Measurements from ENCODE around the gene AFAP1. TPM values are rescaled to one million over a fixed set of nuclear protein-coding genes. Genes with fewer than 3 reads are reported as not detected.

Gene AFAP1
- polyA plus RNA-seq, 1 donor (not counting 4 experiments of a cell fraction or from before 2014, with no cell fraction given) = 7.6 TPM

DNA sequence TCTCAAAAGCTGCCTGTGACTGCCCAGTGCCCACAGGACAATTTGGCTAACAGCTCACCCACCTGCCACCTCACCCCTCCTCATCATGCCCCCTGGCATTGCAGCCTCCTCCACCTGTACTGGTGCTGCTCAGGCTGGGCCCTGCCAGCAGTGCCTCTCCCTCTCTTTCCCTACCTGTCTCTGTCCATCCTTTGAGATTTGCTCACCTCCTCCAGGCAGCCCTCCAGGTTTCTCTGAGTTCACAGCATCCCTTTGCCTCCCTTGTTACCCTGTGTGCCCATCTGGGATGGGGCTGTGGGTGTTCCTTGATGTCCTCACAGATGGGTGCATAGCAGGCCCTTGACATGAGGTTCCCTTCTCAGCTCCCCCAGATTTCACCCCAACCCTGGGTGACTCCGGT is 224.9 kb downstream of the AFAP1 start:
- no peak overlapping the region for H3K4me2 ChIP-seq (ENCODE audit: control insufficient read depth, extremely low read depth, insufficient read depth, low read depth, low read length)
- H3K4me3 ChIP-seq (ENCODE audit: control insufficient read depth in 2 of 3, extremely low read depth in 1 of 3, insufficient read depth in 2 of 3, low read depth in 1 of 3, low read length in 3 of 3) = no peak overlapping the region
- H3K36me3 ChIP-seq (ENCODE audit: control insufficient read depth in 2 of 2, extremely low read depth in 1 of 2, insufficient read depth in 2 of 2, low read length in 2 of 2) = no peaks in the 10 kb centered on the region
- no peak for TF ChIP-seq EZH2 (IDR thresholded peaks at IDR 0.05; ENCODE audit: low read length)
- TF ChIP-seq, protein P1, sequence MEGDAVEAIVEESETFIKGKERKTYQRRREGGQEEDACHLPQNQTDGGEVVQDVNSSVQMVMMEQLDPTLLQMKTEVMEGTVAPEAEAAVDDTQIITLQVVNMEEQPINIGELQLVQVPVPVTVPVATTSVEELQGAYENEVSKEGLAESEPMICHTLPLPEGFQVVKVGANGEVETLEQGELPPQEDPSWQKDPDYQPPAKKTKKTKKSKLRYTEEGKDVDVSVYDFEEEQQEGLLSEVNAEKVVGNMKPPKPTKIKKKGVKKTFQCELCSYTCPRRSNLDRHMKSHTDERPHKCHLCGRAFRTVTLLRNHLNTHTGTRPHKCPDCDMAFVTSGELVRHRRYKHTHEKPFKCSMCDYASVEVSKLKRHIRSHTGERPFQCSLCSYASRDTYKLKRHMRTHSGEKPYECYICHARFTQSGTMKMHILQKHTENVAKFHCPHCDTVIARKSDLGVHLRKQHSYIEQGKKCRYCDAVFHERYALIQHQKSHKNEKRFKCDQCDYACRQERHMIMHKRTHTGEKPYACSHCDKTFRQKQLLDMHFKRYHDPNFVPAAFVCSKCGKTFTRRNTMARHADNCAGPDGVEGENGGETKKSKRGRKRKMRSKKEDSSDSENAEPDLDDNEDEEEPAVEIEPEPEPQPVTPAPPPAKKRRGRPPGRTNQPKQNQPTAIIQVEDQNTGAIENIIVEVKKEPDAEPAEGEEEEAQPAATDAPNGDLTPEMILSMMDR (optimal IDR thresholded peaks at IDR 0.05 in 1 of 3, IDR thresholded peaks at IDR 0.05 in 1 of 3, conservative IDR thresholded peaks at IDR 0.05 in 1 of 3; ENCODE audit: extremely low read depth in 1 of 3, insufficient read depth in 2 of 3, low read length in 3 of 3) = no peak
- H3K79me2 ChIP-seq (ENCODE audit: control insufficient read depth, insufficient read depth, low read length) = no peaks in the 10 kb centered on the region
- no peaks in the 10 kb centered on the region for H3K4me1 ChIP-seq (ENCODE audit: control insufficient read depth, extremely low read depth, insufficient read depth, low read length)
- H3K9me1 ChIP-seq (ENCODE audit: control insufficient read depth, extremely low read depth, insufficient read depth, low read length) = no peaks in the 10 kb centered on the region
- no peaks in the 10 kb centered on the region for H4K20me1 ChIP-seq (ENCODE audit: control insufficient read depth, extremely low read depth, insufficient read depth, low read length)
- DNase-seq (ENCODE audit: low read depth, low spot score) (no peak), FAIRE-seq (no peak)
- dilution Hi-C loops (cut with MboI; ENCODE audit: extremely low pct_ligation_motif_present, low sequenced_read_pairs) = no loop called here
- H3K27me3 ChIP-seq (ENCODE audit: control insufficient read depth, extremely low read depth, insufficient read depth, low read length) = peaks cover 2% of the 10 kb centered on the region
- H3K9ac ChIP-seq (ENCODE audit: control insufficient read depth, extremely low read depth, insufficient read depth, low read length) = no peak overlapping the region
- H3K27ac ChIP-seq (ENCODE audit: control insufficient read depth, insufficient read depth, low read length) = no peak overlapping the region
- no peak overlapping the region for H2AFZ ChIP-seq (ENCODE audit: control insufficient read depth, low read length)
- no peaks in the 10 kb centered on the region for H3K9me3 ChIP-seq (ENCODE audit: control insufficient read depth, low read depth, low read length)

DNA sequence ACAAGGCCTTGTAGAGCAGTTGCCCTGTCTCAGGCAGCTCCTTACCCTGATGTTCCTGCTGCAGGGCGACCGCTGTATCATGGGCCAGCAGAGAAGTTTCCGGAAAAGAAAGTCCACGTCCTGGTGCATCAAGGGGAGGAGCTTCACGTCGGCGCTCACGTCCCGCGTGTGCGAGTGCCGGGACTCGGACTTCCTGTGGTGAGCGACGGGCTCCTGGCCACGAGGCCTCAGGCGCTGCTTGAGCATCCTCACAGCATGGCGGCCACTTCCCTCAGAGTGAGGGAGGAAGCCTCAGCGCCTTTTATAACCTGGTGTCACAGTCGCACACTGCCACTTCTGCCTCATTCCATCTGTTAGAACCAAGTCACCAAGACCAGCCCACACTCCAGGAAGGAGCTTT is 225.5 kb downstream of the AFAP1 start:
- no peak for FAIRE-seq
- Histone ChIP-seq H3K4me1 (ENCODE audit: control insufficient read depth, extremely low read depth, insufficient read depth, low read length) (no peaks in the 10 kb centered on the region), H3K27me3 (ENCODE audit: control insufficient read depth, extremely low read depth, insufficient read depth, low read length) (no peaks in the 10 kb centered on the region), H3K36me3 (ENCODE audit: control insufficient read depth in 2 of 2, extremely low read depth in 1 of 2, insufficient read depth in 2 of 2, low read length in 2 of 2) (no peaks in the 10 kb centered on the region), H2AFZ (ENCODE audit: control insufficient read depth, low read length) (no peak overlapping the region), H3K9me1 (ENCODE audit: control insufficient read depth, extremely low read depth, insufficient read depth, low read length) (no peaks in the 10 kb centered on the region), H4K20me1 (ENCODE audit: control insufficient read depth, extremely low read depth, insufficient read depth, low read length) (no peaks in the 10 kb centered on the region), H3K9me3 (ENCODE audit: control insufficient read depth, low read depth, low read length) (no peaks in the 10 kb centered on the region), H3K4me2 (ENCODE audit: control insufficient read depth, extremely low read depth, insufficient read depth, low read depth, low read length) (no peak overlapping the region), H3K9ac (ENCODE audit: control insufficient read depth, extremely low read depth, insufficient read depth, low read length) (no peak overlapping the region), H3K27ac (ENCODE audit: control insufficient read depth, insufficient read depth, low read length) (no peak overlapping the region), H3K4me3 (ENCODE audit: control insufficient read depth in 2 of 3, extremely low read depth in 1 of 3, insufficient read depth in 2 of 3, low read depth in 1 of 3, low read length in 3 of 3) (no peak overlapping the region), H3K79me2 (ENCODE audit: control insufficient read depth, insufficient read depth, low read length) (no peaks in the 10 kb centered on the region)
- dilution Hi-C loops (cut with MboI; ENCODE audit: extremely low pct_ligation_motif_present, low sequenced_read_pairs) = no loop called here
- no peak for TF ChIP-seq EZH2 (IDR thresholded peaks at IDR 0.05; ENCODE audit: low read length)
- TF ChIP-seq, protein P1 (optimal IDR thresholded peaks at IDR 0.05 in 1 of 3, IDR thresholded peaks at IDR 0.05 in 1 of 3, conservative IDR thresholded peaks at IDR 0.05 in 1 of 3; ENCODE audit: extremely low read depth in 1 of 3, insufficient read depth in 2 of 3, low read length in 3 of 3) = no peak
- no peak for DNase-seq (ENCODE audit: low read depth, low spot score)
